Progenitor cell of endocrine pancreas (in vitro differentiated cells): ENCODE measurements around the gene GPR39. TPM values are rescaled to one million over a fixed set of nuclear protein-coding genes. Genes with fewer than 3 reads are reported as not detected.

Source experiments
- DNase-seq: peaks from one replicate; pipeline ENCODE4 v3.0.0; 2021; ENCODE audit warnings: low spot score; ENCODE audit not compliant: unreplicated experiment
- H3K27ac Mint-ChIP-seq: 2 replicates; pipeline ENCODE4 v1.8.0; 2021; ENCODE audit warnings: mild to moderate bottlenecking, moderate library complexity, mixed read lengths
- H3K27me3 Mint-ChIP-seq: 2 replicates; pipeline ENCODE4 v1.8.0; 2021; ENCODE audit warnings: mixed read lengths
- H3K36me3 Mint-ChIP-seq: 2 replicates; pipeline ENCODE4 v1.8.0; 2022; ENCODE audit warnings: mixed read lengths; ENCODE audit not compliant: insufficient read depth
- H3K4me1 Mint-ChIP-seq: 2 replicates; pipeline ENCODE4 v1.8.0; 2021; ENCODE audit warnings: low read depth, mixed read lengths
- H3K4me3 Mint-ChIP-seq: 2 replicates; pipeline ENCODE4 v1.8.0; 2021; ENCODE audit warnings: low read depth, mild to moderate bottlenecking, moderate library complexity, mixed read lengths
- H3K9me3 Mint-ChIP-seq: 2 replicates; pipeline ENCODE4 v1.8.0; 2021; ENCODE audit warnings: low read depth, mixed read lengths
- total RNA-seq: library from RNA; stranded (reverse); gene quantifications from 2 replicates; pipeline ENCODE4 v1.2.1, GENCODE V29; 2021
- TF ChIP-seq, protein P1 (sequence below): fragments of 200-600 bp; sonication (generic); IDR thresholded peaks from one replicate; pipeline ENCODE4 v1.5.0; 2021; ENCODE audit warnings: antibody characterized with exemption, mild to moderate bottlenecking; ENCODE audit not compliant: unreplicated experiment

GPR39 gene
- total RNA-seq, 1 donor from 2014 or later: 4.0 TPM

DNA sequence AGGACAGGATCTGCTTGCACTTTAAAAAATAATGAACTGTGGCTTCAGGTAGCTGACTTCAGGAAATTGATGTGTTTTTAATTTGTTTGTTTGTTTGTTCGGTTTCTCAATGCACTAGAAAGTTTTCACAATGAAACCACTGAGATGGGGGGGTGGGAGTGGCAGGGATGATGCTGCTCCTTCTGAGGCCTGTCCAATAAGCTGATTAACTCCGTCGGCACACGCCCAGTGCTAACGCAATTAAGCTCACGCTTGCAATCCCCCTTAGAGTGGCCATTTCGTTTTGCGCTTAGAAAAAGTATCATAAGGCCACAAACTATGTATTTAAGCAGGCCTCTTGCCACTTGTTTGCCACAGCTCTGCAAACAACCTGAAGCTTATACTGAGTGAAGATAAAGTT lies 12.5 kb upstream of the GPR39 start:
- Mint-ChIP-seq H3K9me3 (no peaks in the 10 kb centered on the region), H3K27ac (no peak overlapping the region), H3K4me3 (no peak overlapping the region), H3K4me1 (peaks cover 31% of the 10 kb centered on the region), H3K36me3 (peaks cover 1% of the 10 kb centered on the region), H3K27me3 (peaks cover 8% of the 10 kb centered on the region)
- DNase-seq: no peak
- TF ChIP-seq, protein P1, sequence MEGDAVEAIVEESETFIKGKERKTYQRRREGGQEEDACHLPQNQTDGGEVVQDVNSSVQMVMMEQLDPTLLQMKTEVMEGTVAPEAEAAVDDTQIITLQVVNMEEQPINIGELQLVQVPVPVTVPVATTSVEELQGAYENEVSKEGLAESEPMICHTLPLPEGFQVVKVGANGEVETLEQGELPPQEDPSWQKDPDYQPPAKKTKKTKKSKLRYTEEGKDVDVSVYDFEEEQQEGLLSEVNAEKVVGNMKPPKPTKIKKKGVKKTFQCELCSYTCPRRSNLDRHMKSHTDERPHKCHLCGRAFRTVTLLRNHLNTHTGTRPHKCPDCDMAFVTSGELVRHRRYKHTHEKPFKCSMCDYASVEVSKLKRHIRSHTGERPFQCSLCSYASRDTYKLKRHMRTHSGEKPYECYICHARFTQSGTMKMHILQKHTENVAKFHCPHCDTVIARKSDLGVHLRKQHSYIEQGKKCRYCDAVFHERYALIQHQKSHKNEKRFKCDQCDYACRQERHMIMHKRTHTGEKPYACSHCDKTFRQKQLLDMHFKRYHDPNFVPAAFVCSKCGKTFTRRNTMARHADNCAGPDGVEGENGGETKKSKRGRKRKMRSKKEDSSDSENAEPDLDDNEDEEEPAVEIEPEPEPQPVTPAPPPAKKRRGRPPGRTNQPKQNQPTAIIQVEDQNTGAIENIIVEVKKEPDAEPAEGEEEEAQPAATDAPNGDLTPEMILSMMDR: no peak

DNA sequence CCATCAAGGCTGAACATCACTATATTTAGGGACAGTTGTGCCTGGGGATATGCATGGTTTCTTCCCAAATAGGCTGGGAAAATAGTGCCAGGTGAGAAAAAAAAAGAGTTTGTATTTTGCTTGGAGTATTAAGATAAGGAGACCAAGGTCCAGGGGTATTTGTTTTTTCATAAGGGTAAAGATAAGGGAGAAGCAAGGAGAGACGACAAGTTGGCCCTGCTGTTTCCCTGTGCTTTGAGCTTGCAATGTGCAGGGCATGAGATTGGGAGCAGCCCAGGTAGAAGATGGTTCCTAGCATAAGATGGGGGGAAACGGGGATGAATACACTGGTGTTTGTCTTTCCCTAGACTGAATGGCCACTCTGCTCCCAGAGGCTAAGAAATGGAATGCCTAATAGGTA lies 8.8 kb upstream of the GPR39 start:
- Mint-ChIP-seq H3K36me3 (no peaks in the 10 kb centered on the region), H3K27ac (no peak overlapping the region), H3K4me1 (peaks cover 33% of the 10 kb centered on the region), H3K9me3 (no peaks in the 10 kb centered on the region), H3K27me3 (peaks cover 4% of the 10 kb centered on the region), H3K4me3 (no peak overlapping the region)
- no peak for DNase-seq
- TF ChIP-seq, protein P1: no peak

DNA sequence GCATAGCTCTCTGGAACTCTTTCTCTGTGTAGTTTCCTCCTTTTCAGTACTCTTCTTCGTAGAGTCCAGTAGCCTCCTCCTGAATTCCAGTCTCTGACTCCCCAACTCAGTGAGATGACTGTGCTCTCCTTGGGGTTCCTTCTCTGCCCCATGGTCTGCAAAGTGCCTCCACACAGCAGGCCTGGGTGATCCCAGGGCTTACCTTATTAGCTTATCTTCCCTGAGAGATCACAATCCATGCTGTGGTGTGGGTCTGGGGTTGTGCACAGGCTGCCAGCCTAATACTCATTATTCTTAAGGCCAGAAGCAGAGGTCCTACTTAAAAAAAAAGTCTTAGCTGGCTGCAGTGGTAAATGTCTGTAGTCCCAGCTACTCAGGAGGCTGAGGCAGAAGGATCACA lies 4.6 kb upstream of the GPR39 start:
- no peak for DNase-seq

DNA sequence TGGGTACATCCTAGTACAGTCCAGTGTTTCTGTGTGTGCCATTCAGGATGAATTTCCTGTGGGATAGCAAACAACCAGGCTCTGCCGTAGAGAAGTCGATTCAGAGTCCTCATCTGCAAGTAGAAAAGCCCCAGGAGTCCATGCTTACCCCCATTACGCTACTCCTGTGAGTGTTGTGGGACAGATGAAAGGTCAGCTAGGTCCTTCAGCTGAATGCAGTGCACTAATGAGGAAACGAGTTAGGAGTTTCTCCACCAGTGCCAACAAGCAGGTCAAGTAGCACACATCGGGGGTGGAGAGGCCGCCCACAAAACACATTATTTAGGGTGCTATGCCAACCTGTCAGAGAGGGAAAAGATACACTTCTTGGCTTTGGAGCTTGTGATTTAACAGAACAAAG lies 2.5 kb upstream of the GPR39 start:
- Mint-ChIP-seq H3K4me3 (peak overlapping the region; percentile 62), H3K36me3 (no peaks in the 10 kb centered on the region), H3K27me3 (peaks cover 12% of the 10 kb centered on the region), H3K4me1 (peaks cover 28% of the 10 kb centered on the region), H3K9me3 (no peaks in the 10 kb centered on the region), H3K27ac (no peak overlapping the region)
- TF ChIP-seq, protein P1: no peak
- no peak for DNase-seq

More for the DNA sequence above, 4.6 kb upstream of the GPR39 start:
- Mint-ChIP-seq H3K27me3 (peaks cover 7% of the 10 kb centered on the region), H3K36me3 (no peaks in the 10 kb centered on the region), H3K4me1 (peaks cover 36% of the 10 kb centered on the region), H3K9me3 (no peaks in the 10 kb centered on the region), H3K27ac (no peak overlapping the region), H3K4me3 (no peak overlapping the region)
- TF ChIP-seq, protein P1: no peak

DNA sequence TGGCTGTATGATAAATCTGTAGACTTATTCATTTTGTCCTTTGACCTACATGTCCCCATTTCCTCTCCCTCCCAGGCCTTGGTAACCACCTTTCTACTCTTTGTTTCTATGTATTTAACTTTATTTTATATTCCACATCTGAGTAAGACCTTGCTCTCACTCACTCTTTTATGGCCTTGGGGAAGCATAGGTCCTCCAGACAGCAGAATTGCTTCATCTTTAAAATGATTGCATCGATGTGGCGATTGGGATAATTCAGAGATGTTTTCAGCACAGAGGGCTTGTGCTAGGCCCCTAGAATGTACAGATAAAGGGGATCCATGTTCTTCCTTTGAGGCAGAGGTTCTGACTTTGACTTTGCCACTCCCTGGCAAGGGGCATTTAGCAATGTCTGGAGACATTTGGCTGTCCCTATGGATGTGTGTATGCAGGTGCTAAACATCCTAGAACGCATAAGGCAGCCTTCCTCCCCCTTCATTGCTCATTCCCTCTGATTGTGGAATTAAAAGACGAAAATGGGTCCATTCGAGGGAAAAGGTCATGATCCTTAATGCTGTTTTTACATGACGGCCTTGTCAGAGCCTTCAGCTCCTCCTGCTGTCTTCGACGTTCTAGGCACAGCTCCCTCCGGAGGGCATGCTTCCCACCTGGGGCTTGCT lies 1.2 kb upstream of the GPR39 start:
- Mint-ChIP-seq H3K4me3 (peak overlapping the region; percentile 76), H3K27me3 (peaks cover 12% of the 10 kb centered on the region), H3K27ac (peak overlapping the region; percentile 96), H3K9me3 (no peaks in the 10 kb centered on the region), H3K36me3 (no peaks in the 10 kb centered on the region), H3K4me1 (peaks cover 31% of the 10 kb centered on the region)
- no peak for DNase-seq
- TF ChIP-seq, protein P1: no peak
